HTERT RPE-1 (cell line): ENCODE measurements around the gene GPAT2.
"Not testable (repeated sequence)": the region's sequence is repeated elsewhere in the genome, so short reads cannot be mapped to it uniquely, and the experiment has no call there.

Source experiments
- in situ Hi-C: fragments of 300-500 bp; cut with MboI; formaldehyde crosslinking; loops from 4 replicates; pipeline ENCODE4 v1.14.3; 2020; ENCODE audit warnings: low sequenced_read_pairs

The GPAT2 gene, protein sequence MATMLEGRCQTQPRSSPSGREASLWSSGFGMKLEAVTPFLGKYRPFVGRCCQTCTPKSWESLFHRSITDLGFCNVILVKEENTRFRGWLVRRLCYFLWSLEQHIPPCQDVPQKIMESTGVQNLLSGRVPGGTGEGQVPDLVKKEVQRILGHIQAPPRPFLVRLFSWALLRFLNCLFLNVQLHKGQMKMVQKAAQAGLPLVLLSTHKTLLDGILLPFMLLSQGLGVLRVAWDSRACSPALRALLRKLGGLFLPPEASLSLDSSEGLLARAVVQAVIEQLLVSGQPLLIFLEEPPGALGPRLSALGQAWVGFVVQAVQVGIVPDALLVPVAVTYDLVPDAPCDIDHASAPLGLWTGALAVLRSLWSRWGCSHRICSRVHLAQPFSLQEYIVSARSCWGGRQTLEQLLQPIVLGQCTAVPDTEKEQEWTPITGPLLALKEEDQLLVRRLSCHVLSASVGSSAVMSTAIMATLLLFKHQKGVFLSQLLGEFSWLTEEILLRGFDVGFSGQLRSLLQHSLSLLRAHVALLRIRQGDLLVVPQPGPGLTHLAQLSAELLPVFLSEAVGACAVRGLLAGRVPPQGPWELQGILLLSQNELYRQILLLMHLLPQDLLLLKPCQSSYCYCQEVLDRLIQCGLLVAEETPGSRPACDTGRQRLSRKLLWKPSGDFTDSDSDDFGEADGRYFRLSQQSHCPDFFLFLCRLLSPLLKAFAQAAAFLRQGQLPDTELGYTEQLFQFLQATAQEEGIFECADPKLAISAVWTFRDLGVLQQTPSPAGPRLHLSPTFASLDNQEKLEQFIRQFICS

DNA sequence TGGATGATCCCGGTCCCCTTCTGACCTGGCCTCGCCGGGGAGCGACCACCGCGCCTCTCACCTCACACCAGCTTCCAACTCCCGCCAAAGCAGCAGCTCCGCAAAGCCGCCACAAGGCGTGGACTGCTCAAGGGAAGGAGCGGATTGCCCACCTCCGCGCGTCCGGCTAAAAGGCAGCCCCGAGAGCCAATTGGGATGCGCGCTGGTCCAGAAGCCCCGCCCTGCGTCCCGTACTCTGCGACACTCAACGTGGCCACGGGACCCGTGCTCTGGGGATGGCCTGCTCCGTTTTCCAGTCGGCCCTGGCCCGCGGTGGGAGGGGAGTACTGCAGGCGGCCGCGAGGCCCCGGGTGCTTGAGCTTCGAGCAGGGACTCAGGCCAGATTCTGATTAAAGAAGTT, at the start of gene GPAT2:
Gene GPAT2 (minus strand): TSS at position 125 of the 400 bp plus-strand sequence. CDS start 2,557 bp downstream, outside the sequence.
- in situ Hi-C loops = not testable (repeated sequence)

DNA sequence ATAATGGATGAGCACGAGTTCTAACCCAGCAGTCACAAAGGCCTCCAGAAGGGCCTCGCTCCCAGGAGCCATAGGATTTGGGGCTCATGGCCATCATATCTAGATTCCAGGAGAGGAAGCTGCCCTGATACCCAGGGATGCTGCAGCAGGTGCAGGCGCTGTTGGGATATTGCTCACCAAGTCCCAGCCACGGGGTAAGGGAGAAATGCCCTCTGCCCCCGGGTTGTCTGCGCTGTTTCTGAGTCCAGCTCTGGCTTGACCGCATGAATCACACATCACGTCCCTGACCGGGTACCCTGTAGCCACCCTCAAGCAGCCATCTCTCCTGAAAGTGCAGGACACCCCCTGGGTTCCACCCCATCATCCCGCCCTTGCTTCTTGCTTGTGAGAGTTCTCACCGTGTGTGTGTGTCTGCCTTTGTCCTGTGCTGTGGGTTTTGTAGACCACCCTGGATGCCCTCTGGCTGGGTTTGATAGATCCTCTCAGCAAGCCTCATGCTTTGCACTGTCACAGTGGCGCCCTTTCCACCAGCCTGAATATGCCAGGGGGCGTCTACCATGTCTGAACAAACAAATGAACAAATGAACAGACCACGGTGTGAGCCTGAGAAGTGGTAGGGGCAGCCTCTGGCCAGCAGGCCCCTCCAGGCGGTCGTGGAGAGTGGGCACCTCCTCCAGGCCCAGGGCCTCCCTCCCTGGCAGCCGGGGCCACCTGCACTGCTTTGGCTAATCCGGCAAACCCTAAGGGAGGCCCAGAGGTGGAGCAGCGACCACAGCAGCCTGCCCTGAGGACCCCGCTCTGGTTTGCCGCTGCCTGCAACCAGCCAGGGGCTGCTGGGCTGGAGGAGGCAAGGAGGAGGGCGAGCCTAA, 49.5 kb upstream of the GPAT2 start:
- in situ Hi-C loops = no loop called here

DNA sequence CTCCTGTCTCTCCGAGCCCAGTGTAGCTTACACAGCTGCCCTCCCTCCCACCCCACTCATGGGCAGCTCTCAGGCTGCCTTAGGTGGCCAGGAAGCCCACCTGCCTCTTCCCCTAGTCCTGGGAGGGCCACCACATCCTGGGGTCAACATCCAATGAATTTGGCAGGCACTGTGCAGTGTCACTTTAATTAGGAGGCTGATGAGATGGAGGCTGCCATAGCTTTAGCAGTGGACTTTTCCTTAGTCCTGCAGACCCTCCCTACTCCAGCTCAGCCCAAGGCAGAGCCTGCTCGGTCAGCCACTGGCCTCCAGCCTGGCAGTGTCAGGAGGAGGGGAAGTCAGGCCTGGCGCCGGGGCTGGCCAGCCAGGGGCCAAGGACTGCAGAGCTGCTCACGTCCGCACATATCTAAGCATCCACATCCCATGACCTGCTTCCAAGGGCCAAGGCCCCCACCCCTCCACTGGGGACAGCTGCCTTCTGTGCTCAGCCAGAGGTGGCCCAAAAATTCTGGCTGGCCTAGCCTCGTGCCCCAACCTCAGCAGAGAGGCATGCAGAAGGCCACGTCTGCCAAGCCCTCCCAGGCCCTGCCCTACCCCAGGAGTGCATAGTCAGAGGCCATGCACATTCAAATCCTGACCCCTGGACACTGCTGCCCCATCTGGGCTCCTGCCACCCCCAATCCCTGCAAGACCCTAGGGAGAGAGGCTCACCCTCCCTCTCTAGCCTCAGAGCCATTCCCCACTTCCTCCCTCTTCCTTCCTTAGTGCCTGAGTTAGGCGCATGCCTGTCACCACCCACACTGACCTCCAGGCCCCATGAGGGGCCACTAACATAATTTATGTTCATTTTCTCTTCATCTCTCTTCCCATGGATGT, 48.6 kb upstream of the GPAT2 start:
- in situ Hi-C loops = no loop called here

DNA sequence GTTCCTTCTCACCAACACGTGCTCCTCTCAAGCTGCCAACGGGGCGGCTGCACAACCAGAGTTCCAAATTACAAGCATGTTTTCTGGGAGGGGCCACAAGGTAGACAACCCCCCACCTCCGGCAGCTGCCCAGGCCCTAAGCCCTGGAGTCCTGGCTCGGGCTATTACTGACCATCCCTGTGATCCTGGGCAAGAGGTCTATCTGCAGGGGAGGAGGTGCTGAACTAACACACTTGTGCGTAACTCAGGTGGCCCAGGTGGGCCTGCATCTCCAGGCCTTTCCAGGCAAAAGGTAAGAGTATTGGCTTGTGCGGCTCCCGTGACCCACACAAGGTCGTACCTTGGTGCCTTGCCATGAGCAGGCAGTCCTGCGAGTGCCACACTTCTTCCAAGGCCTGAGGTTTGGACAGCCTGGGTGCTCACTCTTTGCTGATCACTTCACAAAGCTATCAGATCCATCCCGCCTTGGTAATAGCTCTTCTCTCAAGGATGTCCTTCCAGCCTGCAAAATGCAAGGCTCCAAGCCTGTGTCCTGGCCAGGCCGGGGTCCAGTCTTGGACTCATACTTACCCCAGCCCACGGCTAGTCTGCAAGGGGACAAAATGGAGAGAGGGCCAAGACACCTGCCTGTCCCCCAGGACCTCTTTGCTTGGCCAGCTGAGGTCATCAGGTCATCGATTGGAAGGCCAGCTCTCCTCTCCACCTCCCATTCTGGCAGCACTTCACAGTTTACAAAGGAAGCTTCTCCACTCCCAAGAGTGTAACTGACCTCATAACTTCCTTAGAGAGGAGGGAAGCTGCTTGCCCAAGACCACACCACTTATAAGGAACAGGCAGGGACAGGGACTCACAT, 47.7 kb upstream of the GPAT2 start:
- in situ Hi-C loops = no loop called here

DNA sequence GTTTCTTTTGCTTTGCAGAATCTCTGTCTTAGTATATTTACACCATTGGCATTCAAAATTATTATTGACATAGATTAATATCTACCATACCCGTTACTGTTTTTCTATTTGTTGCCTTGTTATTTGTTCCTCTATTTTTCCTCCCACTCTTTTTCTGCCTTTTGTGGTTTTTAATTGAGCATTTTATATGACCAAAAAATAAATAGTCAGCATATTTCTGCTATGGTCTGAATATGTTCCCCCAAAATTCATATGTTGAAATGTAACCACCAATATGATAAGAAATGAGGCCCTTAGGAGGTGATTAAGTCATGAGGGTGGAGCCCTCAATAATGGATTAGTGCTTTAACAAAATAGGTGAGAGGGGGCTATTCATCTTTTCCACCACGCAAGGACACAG, 46.3 kb upstream of the GPAT2 start:
- in situ Hi-C loops = no loop called here

DNA sequence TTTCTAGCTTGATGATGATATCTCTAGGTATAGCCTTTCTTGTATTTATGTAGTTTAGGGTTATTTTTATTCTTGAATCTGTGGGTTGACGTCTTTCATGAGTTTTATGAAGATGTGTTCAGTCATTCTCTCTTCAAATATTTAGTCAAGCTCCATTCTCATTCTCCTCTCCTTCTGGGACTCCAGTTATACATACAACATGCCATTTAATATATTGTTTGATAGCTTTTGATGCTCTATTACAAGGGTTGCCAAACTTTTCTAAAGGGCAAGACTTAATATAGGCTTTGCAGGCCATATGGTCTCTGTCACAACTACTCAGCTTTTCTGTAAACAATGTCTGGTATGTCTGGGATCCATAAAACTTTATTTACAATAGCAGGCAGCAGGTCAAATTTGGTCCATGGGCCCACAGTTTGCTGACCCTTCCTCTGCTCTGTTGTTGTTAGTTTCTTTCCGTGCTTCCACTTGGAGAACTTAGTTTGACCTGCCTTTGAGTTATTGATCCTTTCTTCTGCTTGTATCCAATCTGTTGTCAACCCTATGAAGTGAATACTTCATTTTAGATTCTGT, 40.6 kb upstream of the GPAT2 start:
- in situ Hi-C loops = no loop called here

DNA sequence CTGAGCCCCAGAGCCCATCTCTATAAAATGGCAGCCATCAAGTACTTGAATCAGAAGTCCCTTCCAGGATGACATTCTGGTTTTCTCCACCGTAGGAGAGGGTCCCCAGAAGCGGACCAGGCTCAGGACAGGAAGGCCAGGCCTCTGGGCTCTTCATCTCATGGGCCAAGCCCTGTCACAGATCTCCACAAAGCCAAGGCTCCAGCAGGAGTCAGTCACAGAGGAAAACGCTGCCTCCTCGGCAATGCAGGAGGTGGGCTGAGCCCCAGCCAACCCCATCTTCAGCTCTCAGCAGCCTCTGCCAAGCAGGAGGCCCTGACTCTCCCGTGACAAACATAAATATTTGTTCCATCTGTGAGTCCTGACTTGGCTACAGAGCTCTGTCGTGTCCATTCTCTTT, 39.4 kb upstream of the GPAT2 start:
- in situ Hi-C loops = no loop called here

DNA sequence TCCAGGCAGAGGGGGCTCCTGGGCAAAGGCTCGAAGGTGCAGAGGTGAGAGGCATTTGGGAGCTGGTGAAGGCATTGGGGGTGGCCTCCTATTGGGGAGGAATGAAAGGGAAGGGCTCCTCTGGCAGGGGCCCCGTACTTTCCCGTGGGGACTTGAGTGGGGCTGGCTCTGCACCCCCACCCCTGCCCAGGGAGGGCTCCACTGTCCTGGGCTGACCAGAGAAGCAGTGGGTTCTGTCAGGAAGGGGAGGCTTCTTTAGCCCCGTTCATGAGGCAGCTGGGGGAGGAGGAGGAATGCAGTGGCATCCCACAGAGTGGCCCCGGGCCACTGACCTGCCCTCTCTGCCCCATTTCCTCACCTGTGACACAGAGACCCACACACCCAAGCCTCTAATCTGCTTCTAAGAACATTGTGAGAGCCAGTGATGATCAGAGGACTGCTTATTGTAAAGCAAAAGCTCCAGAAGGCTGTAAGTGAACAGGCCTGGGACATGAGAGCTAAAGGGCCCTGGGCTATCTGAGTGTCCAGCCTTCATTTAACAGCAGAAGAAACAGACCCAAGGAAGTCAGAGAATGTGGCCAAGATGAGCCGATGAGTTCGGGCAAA, 38.6 kb upstream of the GPAT2 start:
- in situ Hi-C loops = no loop called here

DNA sequence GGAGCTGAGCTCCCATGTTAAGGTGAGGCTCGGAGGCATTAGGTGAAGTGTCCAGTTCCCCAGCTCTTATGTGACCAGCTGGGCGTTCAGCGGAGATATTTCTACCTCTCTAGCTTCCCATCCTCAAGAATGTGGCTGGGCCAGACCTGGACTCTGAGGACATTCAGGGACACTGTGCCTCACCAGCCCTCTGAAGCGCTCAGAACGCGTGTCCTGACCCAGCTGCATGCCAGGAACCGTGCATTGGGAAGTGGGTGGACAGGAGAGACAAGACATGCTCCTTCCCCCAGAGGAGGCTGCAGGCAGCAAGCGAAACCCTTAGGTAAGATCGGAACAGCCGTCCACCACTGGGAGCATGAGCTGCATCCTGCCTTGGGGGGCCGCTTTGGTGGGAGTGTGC, 38.0 kb upstream of the GPAT2 start:
- in situ Hi-C loops = no loop called here

DNA sequence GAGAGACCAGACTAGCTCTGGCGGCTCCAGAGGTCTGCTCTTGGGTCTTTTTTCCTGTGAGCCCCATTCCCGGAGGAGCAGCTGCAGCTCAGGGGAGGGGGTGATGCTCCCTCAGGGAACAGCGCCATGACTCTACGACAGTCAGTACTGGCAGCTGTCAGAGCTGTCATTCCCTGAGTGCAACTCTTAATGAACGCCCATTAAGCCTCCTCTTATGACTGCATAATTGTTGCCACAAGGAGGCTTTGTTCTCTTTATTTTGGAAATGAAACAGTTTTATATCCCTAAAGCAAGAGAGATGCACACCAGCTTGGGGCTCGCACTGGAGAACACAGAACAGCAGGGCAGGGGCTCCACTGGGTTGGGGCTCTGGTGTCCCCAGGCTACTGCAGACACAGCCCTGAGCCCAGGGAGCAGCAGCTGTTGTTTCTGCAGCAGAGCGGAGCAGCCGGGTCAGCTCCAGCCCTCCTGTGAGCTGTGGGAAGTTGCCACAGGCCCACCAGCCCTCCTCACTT, 37.3 kb upstream of the GPAT2 start:
- in situ Hi-C loops = not testable (repeated sequence)

DNA sequence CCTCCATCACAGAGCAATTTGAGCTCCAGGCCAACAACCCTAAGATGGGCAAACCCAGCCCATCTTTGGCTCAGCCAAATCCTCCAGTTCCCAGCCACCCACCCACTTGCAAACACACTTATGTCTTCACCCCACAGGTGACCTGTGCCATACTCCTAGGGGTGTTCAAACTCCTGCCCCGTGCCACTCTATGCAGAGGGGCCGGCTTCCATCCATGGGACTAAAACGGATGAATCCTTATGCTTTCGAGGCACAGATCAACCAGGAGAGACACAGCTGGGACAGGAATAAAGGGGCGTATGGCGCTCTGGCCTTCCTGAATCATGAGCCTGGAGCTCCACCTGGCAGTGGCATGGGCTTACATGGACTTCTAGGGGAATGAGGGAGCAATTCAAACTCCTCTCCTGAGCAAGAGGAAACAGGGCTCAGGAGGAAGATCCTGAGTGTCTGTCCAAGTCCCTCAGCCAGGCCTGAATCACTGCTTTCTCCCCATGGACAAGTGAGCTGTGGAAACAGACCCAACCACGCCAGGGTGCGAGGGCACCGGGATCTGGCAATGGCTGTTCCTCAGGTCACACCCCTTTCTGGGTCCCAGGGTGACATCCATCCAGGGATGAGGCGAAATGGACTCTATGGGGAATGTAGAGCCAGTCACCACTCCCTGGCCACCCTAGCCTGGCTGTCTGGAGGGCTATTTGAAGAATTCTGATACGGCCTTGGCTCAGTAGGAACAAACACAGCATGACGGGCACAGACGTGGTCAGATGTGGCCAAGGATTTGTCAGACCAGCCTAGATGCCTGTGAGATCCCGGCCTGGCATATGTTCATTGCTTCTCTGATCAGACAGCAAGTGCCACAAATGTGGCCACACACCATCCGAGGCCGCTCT, 36.6 kb upstream of the GPAT2 start:
- in situ Hi-C loops = not testable (repeated sequence)

DNA sequence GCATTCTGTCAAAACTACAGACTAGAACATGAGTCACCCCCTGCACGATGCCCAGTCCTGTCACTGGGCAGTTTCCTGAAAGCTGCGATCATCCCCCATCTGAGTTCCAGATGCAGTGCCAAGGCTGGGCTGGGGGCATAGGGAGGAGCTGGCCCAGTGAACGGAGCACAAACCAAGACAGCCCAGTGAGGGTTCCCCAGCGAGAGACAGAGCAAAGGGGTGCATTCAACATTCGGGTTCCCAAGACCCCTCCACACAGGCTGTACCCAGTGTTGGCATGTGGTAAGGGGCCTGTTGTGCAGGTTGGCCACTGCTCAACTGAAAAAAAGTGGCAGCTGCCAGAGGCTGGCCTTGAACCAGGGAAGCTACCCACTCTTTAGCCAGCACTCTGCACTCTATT, 35.6 kb upstream of the GPAT2 start:
- in situ Hi-C loops = not testable (repeated sequence)

DNA sequence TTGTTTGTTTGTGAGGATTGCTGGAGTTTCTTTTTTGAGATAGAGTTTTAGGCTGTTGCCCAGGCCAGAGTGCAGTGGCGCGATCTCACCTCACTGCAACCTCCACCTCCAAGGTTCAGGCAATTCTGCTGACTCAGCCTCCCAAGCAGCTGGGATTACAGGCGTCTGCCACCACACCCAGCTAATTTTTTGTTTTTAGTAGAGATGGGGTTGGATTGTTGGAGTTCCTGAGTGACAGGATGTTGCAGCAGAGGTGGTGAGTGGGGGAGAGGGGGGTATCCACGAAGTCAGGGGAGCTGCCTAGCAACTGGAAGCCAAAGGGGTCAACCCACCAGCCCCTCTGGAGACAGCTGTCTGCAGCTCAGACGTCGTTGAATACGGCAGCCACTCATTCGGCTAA, 35.2 kb upstream of the GPAT2 start:
- in situ Hi-C loops = not testable (repeated sequence)

DNA sequence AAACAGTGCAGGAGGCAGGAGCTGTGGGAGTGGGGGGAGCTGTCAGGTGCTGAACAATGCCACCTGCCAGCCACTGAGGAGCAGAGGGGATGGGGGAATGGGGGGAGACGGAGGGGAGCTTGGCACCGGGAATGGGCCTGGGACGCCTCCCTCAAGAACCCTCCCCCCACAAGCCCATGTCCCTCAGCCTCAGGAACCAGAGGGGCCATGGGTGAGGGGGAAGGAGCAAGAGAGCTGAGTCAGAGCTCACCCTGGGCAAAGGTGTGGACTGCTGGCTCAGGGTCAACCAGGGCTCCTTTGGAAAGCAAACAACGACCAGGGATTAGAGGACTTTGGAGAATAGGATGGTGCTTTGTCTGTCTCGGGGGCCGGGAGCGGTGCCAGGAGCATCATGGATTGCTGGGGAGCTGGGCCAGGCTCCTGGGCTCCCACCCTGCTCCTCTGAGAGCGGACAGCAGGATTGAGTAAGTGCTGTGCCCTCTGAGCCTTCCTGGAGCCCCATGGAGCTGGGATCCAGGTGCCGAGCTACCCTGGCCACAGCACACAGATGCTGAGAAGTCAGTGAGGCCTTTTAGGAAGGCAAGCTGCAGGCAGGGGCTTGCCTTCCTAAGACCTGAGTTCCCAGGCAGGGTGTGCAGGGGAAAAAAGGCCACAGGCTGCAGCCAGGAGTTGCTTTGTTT, 33.3 kb upstream of the GPAT2 start:
- in situ Hi-C loops = not testable (repeated sequence)

DNA sequence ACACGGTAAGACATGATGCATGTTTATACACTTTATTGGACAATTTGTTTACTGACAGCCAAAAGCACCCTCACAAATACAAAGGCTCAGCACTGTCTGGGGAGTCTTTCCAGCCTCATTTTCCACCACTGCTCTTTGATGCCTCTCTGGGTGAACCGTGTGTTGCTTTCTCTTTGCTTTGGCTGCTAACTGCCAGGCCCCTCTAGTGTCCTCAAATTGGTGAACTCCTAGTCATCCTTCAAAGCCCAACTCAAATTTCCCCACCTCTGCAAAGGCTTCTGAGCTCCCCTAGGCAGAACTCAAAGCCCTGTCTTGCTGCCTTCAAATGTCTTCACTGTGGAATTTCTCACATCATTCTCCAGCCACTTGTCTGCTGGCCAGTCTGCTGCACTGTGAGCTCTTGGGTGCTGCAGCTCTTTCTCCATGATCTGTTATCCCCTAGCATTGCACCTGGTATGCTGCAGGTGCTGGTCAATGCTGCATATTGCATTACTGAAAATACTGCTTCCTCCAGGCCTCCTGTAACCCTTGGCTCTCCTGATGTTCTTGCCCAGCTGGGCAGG, 32.5 kb upstream of the GPAT2 start:
- in situ Hi-C loops = not testable (repeated sequence)

DNA sequence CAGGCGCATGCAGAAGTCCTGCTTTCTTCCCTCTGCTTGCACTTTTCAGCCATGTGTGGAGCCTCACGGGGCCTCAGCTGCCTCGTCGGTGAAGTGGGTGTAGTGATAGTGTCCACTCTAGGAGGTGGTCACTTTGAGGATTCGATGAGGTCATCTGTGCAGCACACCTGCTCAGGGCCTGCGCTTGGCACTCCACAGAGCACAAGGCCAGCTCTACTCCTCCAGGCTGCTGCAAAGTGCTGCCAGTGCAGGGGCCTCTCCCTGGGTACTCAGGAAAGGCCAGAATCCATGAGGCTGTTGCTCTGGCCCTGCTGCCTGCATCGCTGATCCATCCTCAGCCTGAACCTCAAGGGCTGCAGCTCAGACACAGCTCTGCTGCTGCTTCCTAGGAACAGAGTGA, 31.8 kb upstream of the GPAT2 start:
- in situ Hi-C loops = not testable (repeated sequence)
